ENCODE results near the gene NR3C2. TPM values are rescaled to one million over a fixed set of nuclear protein-coding genes. Genes with fewer than 3 reads are reported as not detected.

The NR3C2 gene
- total RNA-seq, 1 experiment from 2014 or later, result 0.26 TPM

GRCh38 chr4:148210661-148211060 is 231.6 kb downstream of the NR3C2 start:
- TF ChIP-seq CTCF (IDR thresholded peaks at IDR 0.05), result no peak
- no peak for TF ChIP-seq REST (IDR thresholded peaks at IDR 0.05; ENCODE audit: insufficient read depth in 1 of 2, low read depth in 2 of 2, low read length in 1 of 2)
- TF ChIP-seq TCF7L2 (IDR thresholded peaks at IDR 0.05; ENCODE audit: low read depth, low read length), result no peak
- no peak for TF ChIP-seq SIN3A (IDR thresholded peaks at IDR 0.05; ENCODE audit: borderline replicate concordance, insufficient read depth, low read depth, low read length)
- no peak for TF ChIP-seq POLR2AphosphoS5 (IDR thresholded peaks at IDR 0.05; ENCODE audit: low read depth, low read length)
- DNase-seq (ENCODE audit: low read depth, low spot score) (no peak), ATAC-seq (no peak)
- in situ Hi-C loops (cut with HindIII; ENCODE audit: low pct_unique_long_range_greater_than_20kb, low sequenced_read_pairs), result no loop called here
- no TSS peak for BruUV-seq (replicated peaks)
- ChIA-PET POLR2A (no interaction called here), CTCF (no interaction called here)
- Histone ChIP-seq H3K4me1 (ENCODE audit: control insufficient read depth, insufficient read depth, low read length) (no peaks in the 10 kb centered on the region), H3K9me3 (ENCODE audit: control insufficient read depth, insufficient read depth, low read depth, low read length) (no peaks in the 10 kb centered on the region), H3K27ac (ENCODE audit: low read length) (no peak overlapping the region), H3K27me3 (ENCODE audit: control insufficient read depth, insufficient read depth, low read length) (no peaks in the 10 kb centered on the region), H3K36me3 (ENCODE audit: control insufficient read depth, insufficient read depth, low read length) (no peaks in the 10 kb centered on the region), H3K4me3 (ENCODE audit: low read depth in 2 of 2, low read length in 2 of 2) (no peak overlapping the region)
- intact Hi-C loops (cut with micrococcal nuclease; ENCODE audit: unreplicated experiment), result no loop called here

DNA sequence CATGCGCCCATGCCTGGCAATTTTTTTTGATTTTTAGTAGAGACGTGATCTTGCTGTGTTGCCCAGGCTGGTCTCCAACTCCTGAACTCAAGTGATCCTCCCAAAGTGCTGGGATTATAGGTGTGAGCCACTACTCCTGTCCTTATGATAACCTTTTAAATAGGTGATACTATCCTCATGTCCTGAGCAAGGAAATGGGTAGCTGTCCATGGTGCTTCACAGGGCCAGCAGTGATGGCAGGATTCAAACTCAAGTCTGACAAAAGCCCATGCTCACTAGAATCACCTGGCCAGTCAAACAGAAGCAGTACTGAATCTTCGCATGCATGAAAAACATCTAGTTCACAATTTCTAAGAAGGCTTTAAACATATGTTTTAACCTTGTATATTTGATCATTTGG is 235.1 kb downstream of the NR3C2 start:
- ATAC-seq, result no peak
- Histone ChIP-seq H3K9me3 (ENCODE audit: control insufficient read depth, insufficient read depth, low read depth, low read length) (no peaks in the 10 kb centered on the region), H3K4me1 (ENCODE audit: control insufficient read depth, insufficient read depth, low read length) (no peaks in the 10 kb centered on the region), H3K27me3 (ENCODE audit: control insufficient read depth, insufficient read depth, low read length) (no peaks in the 10 kb centered on the region; the same call in 1 of the 2 replicates), H3K4me3 (ENCODE audit: low read depth in 2 of 2, low read length in 2 of 2) (no peak overlapping the region), H3K36me3 (ENCODE audit: control insufficient read depth, insufficient read depth, low read length) (no peaks in the 10 kb centered on the region), H3K27ac (ENCODE audit: low read length) (no peak overlapping the region)
- in situ Hi-C loops (cut with HindIII; ENCODE audit: low pct_unique_long_range_greater_than_20kb, low sequenced_read_pairs) (no loop called here), intact Hi-C loops (cut with micrococcal nuclease; ENCODE audit: unreplicated experiment) (no loop called here)
- no TSS peak for BruUV-seq (replicated peaks)
- DNase-seq (ENCODE audit: low read depth, low spot score), result no peak
- TF ChIP-seq SIN3A (IDR thresholded peaks at IDR 0.05; ENCODE audit: borderline replicate concordance, insufficient read depth, low read depth, low read length) (no peak), REST (IDR thresholded peaks at IDR 0.05; ENCODE audit: insufficient read depth in 1 of 2, low read depth in 2 of 2, low read length in 1 of 2) (peak; percentile 69 to 71; a peak in 3 of 4 replicates)
- POLR2A ChIA-PET, result no interaction called here
- CTCF ChIA-PET, result no interaction called here

Data from Panc1 (cell line).